ENCODE results near the gene PCDH12.

Gene PCDH12

DNA sequence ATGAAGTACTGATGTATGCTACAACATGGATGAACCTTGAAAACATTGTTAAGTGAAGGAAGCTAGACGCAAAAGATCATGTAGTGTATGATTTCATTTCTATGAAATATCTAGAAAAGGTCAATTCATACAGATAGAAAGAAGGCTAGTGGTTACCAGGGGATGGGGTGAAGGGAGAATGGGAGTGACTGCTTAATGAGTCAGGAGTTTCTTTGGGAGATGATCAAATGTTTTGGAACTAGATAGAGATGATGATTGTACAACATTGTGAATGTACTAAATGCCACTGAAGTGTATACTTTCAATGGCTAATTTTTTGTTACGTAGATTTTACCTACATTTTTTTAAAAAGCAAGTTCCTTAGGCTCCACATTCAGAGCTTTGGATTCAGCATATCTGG lies 49.2 kb downstream of the PCDH12 start:
- peak; percentile 44 for DNase-seq (ENCODE audit: low spot score)

DNA sequence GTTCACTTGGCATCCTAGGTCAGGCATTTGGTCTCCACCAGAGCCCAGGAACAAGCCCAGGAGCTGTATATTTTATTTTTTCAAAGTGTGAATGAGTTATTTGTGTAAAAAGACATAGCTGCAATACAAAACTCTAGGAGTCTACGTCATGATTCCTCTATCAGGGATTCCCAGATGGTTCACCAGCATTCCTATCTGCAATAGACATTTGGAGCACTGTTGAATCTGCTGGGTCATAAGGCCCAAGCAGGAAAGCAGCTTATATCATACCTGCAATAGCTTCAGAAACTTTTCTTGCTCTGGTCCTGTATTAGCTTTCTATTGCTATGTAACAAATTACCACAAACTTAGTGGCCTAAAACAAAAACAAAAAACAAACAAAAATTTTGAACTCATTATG lies 51.0 kb downstream of the PCDH12 start:
- no peak for DNase-seq (ENCODE audit: low spot score)

DNA sequence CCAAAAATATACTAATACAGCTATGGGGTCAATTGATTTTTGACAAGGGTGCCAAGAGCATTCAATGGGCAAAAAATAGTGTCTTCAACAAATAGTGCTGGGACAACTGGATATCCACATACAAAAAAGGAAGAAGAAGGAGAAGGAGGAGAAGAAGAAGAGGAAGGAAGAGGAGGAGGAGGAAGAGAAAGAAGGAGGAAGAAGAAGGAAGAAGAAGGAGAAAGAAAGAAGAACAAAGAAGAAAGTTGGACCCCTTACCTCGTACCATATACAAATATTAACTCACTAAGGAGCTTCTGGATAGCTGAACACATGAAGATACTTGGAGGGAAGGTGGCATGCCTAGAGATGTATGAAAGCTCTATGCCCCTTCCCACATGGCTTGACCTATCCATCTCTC lies 51.5 kb downstream of the PCDH12 start:
- DNase-seq (ENCODE audit: low spot score) = no peak

DNA sequence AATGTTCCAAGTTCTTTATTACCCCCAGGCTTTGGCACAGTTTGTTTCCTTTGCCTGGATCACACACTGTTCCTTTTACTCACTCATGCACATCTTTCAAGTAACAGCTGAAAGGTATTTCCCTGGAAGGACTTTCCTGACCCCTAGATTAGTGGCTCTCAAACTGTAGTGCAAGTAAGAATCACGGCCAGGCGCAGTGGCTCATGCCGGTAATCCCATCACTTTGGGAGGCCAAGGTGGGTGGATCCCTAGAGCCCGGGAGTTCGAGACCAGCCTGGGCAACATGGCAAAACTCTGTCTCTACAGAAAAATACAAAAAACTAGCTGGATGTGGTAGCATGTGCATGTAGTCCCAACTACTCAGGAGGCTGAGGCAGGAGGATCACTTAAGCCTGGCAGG lies 53.5 kb downstream of the PCDH12 start:
- no peak for DNase-seq (ENCODE audit: low spot score)

DNA sequence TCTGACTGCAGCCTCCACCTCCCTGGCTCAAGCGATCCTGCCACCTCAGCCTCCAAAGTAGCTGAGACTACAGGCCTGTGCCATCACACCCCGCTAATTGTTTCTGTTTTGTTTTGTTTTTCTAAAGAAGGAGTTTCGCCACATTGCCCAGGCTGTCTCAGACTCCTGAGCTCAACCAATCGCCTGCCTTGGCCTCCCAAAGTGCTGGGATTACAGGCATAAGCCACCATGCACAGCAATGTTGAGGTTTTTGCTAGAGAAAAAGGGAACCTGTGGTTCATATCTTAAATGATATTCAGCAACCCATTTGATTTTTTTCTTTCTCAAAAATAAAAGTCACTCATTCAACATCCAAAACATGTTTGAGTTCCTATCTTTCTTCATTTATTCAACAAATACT lies 54.7 kb downstream of the PCDH12 start:
- no peak for DNase-seq (ENCODE audit: low spot score)

DNA sequence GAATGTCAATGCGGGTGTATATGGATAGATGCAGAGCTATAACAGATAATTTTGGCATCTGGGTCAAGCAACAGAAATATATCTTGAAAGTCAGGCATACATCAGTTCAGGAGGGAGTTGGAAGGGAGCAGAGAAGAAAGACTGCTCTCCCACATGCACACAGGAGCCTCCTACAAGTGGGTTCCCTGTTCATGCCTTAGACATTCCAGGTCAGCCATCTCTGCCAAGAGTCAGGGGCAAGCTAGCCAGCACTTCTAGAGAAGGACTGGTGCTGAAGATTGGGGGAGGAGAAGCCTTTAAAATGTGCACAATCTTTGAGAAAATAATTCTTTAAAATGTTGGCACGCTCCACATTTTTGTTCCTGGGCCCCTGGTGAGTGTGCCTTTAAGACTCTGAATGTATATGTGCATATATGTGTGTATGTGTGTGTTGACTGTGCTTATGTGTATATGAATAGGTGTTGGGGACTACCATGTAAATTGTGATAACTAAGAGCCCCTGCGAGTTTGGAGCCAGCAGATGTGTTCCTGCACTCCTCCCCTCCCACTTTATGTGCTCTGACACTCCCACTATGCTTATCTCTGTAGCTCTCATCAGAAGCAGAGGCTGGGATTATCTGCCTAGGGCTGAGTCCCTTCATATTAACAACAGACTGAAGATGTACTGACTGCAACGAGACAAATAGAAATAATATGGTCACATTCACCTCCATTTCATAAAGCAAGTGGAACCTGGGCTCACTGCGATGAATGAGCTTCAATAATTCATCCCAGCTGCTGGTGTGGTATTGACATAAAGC lies 55.8 kb downstream of the PCDH12 start:
- no peak for DNase-seq (ENCODE audit: low spot score)

DNA sequence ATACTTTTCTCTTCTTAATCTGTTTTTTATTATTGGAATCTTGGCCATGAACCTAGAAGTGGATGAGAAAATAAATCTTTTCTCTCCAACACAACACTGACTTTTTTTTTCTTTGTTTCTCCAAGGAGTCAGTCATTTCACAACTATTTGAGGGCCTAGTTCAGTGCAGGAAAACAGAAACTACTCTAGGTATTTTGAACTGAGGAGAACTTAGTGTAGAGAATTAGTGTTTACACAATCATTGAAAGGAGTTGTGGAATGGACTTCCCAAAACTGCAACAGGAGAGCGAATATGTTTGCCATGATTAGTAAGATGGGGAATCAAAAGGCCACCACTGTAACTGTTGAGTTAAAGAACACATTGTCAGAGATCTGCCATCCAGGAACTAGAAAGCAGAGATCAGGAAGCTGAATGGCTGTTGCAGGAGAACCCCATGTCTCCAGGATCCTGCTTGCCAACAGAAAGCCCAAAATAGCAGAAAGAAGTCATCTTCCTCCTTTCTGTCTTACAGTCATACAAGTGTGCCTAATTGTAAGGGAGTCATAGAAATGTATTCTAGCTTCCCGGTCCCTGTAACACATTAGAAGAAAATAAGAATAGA lies 59.5 kb downstream of the PCDH12 start:
- no peak for DNase-seq (ENCODE audit: low spot score)

DNA sequence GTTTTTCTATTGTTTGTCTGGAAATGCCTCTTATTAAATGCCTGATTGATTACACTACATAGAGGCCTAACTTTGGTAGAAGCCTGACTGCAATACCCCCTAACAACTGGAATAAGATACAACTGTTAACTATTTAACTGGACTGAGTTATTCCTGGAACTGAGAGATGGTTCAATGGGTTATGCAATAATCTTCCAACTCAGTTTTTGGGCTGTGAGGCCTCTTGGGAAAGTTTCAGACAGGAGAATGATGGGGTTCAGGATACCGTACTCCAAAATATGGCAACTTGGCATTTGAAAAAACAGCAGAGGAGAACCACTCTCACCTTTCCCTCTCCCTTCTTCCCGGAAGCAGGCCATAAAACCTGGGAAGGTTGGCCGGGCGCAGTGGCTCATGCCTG lies 60.6 kb downstream of the PCDH12 start:
- no peak for DNase-seq (ENCODE audit: low spot score)
